GM13977 (cell line): ENCODE measurements around the gene CYB561D1.

Experiments
- DNase-seq: peaks from one replicate; pipeline ENCODE4 v3.0.0; 2012; ENCODE audit warnings: low spot score
- in situ Hi-C: fragments of 300-500 bp; cut with MboI; formaldehyde crosslinking; loops from one replicate; pipeline ENCODE4 v1.12.0; 2022; ENCODE audit warnings: low sequenced_read_pairs, low pct_unique_long_range_greater_than_20kb, mixed read lengths, inconsistent platforms; ENCODE audit not compliant: unreplicated experiment
- TF ChIP-seq, protein P1 (sequence below): IDR thresholded peaks from 2 replicates; pipeline ENCODE4 v1.5.1; 2012; ENCODE audit warnings: mild to moderate bottlenecking, control low read depth; ENCODE audit not compliant: insufficient read depth; ENCODE audit errors: extremely low read depth, missing control alignments

CYB561D1 gene

DNA sequence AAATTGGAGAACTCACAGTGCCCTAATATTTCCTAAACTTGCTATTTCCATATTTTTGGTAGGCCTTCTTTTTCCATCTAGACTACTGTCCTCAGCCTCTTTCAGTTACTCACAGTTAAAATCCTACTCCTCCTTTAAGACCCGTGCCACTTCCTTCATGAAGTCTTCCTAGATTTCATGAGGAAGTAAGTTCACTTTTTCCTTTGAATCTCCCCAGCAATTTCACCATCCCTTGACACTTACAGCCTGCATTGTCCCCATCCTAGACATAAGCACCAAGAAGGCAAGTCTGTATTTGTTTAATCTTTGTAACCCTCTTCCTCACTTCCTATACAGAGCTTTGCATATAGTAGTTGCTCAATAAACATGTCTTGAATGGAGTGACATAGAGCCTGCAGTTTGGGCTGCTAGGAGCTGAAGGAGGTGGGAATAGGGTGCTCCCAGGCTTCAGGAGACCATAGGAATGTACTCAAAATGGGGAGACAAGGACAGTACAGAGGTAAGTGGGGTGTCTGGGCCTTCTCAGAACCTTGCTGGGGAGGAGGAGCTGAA is 40.5 kb downstream of the CYB561D1 start:
- TF ChIP-seq, protein P1, sequence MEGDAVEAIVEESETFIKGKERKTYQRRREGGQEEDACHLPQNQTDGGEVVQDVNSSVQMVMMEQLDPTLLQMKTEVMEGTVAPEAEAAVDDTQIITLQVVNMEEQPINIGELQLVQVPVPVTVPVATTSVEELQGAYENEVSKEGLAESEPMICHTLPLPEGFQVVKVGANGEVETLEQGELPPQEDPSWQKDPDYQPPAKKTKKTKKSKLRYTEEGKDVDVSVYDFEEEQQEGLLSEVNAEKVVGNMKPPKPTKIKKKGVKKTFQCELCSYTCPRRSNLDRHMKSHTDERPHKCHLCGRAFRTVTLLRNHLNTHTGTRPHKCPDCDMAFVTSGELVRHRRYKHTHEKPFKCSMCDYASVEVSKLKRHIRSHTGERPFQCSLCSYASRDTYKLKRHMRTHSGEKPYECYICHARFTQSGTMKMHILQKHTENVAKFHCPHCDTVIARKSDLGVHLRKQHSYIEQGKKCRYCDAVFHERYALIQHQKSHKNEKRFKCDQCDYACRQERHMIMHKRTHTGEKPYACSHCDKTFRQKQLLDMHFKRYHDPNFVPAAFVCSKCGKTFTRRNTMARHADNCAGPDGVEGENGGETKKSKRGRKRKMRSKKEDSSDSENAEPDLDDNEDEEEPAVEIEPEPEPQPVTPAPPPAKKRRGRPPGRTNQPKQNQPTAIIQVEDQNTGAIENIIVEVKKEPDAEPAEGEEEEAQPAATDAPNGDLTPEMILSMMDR, result no peak
- in situ Hi-C loops, result loop anchor here (5.0 to 25.0 kb wide), 3 partner anchors 42 to 453 kb away; partner anchors contain the start of genes AHCYL1 and CYB561D1
- no peak for DNase-seq

GRCh38 chr1:109535481-109535880 is 41.6 kb downstream of the CYB561D1 start:
- in situ Hi-C loops, result loop anchor here (10.0 to 25.0 kb wide), 2 partner anchors 271 to 452 kb away; partner anchors contain the start of gene AHCYL1
- TF ChIP-seq, protein P1, result no peak
- DNase-seq, result no peak

- in situ Hi-C loops, result loop anchor here (10.0 to 25.0 kb wide), 2 partner anchors 271 to 451 kb away; partner anchors contain the start of gene AHCYL1
- TF ChIP-seq, protein P1, result no peak
- DNase-seq, result no peak
Measured at GRCh38 chr1:109535971-109536491, 42.1 kb downstream of the CYB561D1 start.

- DNase-seq, result no peak
- in situ Hi-C loops, result loop anchor here (10.0 to 25.0 kb wide), 2 partner anchors 273 to 450 kb away; partner anchors contain the start of gene AHCYL1
- TF ChIP-seq, protein P1, result no peak
Measured at GRCh38 chr1:109537450-109538178, 43.7 kb downstream of the CYB561D1 start.

DNA sequence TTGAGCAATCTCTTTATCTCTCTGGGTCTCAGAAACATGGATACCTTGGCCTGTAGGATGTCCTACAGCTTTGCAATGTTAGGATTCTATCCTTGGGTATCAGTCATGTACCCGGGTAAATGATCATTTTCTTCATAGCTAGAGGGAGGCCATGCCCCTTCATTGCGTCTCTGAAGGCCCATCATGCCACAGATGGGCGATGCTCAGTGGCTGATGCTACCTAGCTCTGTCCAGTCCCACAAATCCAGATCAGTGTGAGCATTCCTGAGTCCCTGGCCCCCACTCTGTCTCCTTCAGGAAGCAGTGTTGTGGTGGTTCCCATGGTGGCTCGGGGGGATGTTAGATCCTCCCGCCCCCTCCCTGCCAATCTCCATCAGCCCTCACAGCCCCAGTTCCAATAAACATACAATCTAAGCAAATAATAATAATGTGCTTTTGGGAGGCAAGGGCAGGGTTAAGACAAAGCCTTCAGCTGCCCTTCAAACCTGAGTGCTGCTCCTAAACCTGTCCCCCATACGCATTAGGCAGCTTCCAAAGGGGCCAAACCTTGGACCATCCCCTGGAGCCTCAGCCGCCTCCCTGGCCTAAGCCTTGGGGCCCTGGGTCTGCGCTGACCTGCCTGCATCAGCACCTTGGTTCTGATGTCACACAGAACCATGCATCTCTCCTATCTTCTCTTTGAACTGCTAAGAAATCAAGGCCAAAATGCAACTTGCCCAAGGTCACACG is 45.1 kb downstream of the CYB561D1 start:
- in situ Hi-C loops, result loop anchor here (10.0 to 25.0 kb wide), 2 partner anchors 274 to 448 kb away; partner anchors contain the start of gene AHCYL1
- TF ChIP-seq, protein P1, result no peak
- no peak for DNase-seq

DNA sequence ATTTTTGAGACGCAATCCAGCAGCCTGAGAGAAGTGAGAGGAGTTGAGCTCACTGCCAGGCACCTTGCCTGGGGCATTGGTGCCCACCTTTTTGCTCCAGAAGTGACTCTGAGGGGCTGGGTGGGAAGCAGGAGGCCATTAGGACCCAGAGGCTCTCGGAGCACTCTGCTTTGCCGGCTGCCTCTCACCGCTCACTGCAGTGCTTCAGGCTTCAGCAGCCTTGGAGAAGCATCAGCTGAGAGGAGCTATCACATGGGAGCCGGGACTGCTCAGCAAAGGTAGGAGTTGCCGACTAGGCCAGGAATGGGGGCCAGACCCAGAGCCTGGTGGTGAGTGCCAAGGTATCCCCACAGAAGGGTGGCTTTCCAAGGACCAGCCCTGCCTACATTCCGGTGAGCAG is 45.8 kb downstream of the CYB561D1 start, which contains the start of gene GPR61:
GPR61 (plus strand) TSS at position 197 of the 400 bp plus-strand sequence. CDS start 3,151 bp downstream, outside the sequence.
- no peak for DNase-seq
- in situ Hi-C loops, result loop anchor here (10.0 to 25.0 kb wide), 3 partner anchors 235 to 448 kb away; partner anchors contain the start of gene AHCYL1
- TF ChIP-seq, protein P1, result no peak
